Ecto neural progenitor cell (in vitro differentiated cells): ENCODE measurements around the gene ITIH3.

Experiments
- DNase-seq: peaks from one replicate; pipeline ENCODE4 v3.0.0-alpha.2; 2018; ENCODE audit warnings: low spot score

The ITIH3 gene

GRCh38 chr3:52845691-52846431 is 51.3 kb downstream of the ITIH3 start:
- no peak for DNase-seq

GRCh38 chr3:52846432-52846965 is 51.9 kb downstream of the ITIH3 start:
- no peak for DNase-seq

- no peak for DNase-seq
Observed at GRCh38 chr3:52847241-52847640, 52.6 kb downstream of the ITIH3 start.

GRCh38 chr3:52847726-52848125 is 53.1 kb downstream of the ITIH3 start:
- no peak for DNase-seq

DNA sequence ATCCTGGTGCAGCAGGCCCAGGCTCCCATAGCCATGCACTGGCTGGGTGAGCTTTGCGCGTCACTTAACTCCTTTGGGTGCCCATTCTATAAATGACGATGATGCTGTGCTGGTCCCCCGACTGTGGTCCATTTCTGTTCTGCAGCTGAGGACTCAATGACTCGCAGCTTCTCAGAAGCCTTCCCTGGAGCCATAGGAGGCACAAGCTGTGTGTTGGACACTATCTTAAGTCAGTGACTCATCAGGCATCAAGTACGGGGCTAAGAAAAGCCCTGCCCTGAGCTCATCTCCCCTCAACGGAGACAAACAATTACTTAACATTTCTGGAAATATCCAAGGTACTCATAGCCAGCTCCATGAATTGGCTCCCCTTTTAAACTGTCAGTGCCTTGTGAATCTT is 54.0 kb downstream of the ITIH3 start:
- DNase-seq, result no peak

DNA sequence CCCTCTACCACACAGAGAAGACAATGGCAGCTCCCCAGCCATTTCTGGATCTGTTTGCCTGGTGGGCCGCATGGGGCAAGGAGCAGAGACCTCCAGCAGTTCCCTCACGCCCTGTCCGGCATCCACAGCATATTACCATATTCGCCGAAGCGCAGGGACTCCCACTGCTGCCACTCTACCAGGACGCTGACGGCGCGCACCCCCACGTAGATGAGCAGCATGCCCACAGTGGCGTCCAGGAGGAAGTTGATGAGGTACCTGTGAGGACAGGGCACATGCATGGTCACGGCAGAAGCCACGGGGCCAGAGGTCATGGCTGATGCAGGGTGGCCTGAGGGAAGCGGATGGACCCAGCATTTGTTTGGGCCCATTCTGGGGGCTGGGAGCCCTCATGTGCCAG is 55.1 kb downstream of the ITIH3 start:
- no peak for DNase-seq

DNA sequence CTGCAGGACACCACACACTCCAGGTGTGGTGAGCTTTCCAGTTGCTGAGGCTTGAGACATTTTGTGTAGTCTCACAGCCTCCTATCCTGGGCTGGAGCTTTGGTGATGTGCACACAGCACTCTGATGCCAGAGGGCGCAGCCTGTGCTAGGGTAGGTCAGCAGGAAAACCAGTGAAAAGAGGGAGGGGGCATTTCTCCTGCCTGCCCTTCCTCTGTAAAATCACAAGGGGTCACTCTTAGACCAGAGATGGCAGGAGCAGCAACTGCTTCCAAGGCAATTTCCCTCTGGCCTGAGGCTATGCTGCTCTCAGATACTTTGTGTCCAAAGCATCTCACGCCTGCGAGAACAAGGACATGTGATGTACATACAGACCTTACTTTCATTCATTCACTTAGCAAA is 56.8 kb downstream of the ITIH3 start:
- DNase-seq, result peak; percentile 79

DNA sequence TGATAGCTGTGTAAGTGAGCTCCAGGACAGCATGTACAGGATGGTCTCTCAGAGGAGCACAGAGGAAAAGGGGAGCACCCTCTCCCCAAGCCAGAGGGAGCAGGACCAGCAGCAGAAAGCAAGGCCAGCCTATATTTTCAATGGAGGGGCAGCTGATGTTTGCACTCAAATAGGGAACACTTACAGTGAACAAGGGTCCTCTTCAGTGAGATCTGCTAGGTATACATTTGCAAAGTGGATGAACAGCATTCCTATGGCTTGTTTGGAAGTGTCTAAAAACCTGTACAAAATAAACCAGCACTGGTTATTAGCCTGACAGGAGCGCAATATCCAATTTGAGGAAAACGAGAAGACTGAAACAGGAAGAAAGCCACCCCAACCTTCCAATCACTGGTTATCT is 57.8 kb downstream of the ITIH3 start:
- no peak for DNase-seq

DNA sequence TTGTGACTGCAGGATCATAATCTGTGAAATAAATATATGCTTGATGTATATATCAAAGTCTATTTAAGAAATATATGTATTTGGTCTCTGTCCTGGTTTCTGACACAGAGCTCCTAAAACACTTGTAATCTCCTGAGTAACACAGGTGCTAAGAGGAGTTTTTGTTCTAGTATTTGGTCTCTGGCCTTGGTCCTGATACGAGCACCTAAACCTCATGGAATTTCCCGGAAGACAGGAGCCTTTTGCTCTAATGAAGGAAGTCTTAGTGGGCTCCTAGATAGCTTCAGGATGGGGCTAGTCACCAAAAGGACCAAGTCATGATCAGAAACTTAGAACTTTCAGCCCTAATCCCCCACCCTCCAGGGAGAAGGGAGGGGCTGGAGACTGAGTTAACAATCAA is 59.4 kb downstream of the ITIH3 start:
- no peak for DNase-seq

GRCh38 chr3:52856666-52857065 is 62.1 kb downstream of the ITIH3 start:
- no peak for DNase-seq

DNA sequence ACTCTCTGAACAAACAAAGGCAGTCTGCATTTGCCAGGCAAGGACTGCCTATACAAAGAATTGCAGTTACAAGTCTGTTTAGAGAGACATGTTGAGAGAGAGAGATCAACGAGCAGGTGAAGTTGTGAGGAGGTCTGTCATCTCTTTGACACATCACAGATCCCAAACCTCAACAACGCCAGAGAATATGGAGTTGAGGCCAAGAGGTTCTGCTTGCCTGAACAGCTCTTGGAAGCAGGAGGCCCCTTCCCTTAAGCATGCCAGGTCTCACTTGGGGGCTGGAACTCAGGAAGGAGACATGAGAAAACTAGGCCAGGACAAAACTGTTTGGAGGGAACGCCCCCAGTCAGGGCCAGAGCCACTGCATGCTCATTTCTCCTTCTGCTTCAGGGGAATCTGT is 62.5 kb downstream of the ITIH3 start:
- DNase-seq, result no peak

DNA sequence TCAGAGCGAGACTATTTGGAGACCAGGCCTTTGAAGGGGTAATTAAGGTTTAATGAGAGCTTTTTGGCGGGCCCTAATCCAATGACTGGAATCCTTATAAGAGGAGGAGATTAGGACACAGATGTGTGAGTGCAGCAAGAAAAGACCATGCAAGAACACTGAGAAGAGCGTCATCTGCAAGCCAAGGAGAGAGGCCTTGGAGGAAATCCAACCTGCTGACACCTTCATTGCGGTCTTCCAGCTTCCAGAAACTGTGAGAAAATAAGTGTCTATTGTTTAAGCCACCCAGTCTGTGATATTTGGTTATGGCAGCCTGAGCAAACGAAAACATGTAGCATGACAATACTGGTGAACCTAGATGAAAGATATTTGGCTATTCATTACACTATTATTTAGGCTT is 63.3 kb downstream of the ITIH3 start:
- no peak for DNase-seq
